HG02943 (cell line): ENCODE results near the gene UGT1A8.
"Not testable (repeated sequence)": the region's sequence is repeated elsewhere in the genome, so short reads cannot be mapped to it uniquely, and the experiment has no call there.

Experiments
- ATAC-seq: cut with Tn5 transposase; IDR thresholded peaks from one replicate; pipeline ENCODE4 v1.9.1; 2021; ENCODE audit warnings: mild to moderate bottlenecking, low read depth, moderate library complexity; ENCODE audit not compliant: unreplicated experiment

The UGT1A8 gene

GRCh38 chr2:233617476-233617875 is at the start of gene UGT1A8:
TSS of gene UGT1A8 (plus strand) at chr2:233617633. CDS start at chr2:233617708, 75 bp downstream.
- ATAC-seq: not testable (repeated sequence)

GRCh38 chr2:233571001-233571400 is 46.4 kb upstream of the UGT1A8 start:
- ATAC-seq: no peak

- ATAC-seq: no peak
Observed at GRCh38 chr2:233571462-233571861, 46.0 kb upstream of the UGT1A8 start.

GRCh38 chr2:233572468-233572867 is 45.0 kb upstream of the UGT1A8 start:
- no peak for ATAC-seq

GRCh38 chr2:233577341-233577740 is 40.1 kb upstream of the UGT1A8 start:
- not testable (repeated sequence) for ATAC-seq

- ATAC-seq: not testable (repeated sequence)
Observed at GRCh38 chr2:233583217-233583965, 34.0 kb upstream of the UGT1A8 start.

- no peak for ATAC-seq
Observed at GRCh38 chr2:233584210-233584609, 33.2 kb upstream of the UGT1A8 start.

- no peak for ATAC-seq
Observed at GRCh38 chr2:233588400-233588799, 29.0 kb upstream of the UGT1A8 start.

- ATAC-seq: not testable (repeated sequence)
Observed at GRCh38 chr2:233592706-233593105, 24.7 kb upstream of the UGT1A8 start.

- no peak for ATAC-seq
Observed at GRCh38 chr2:233593201-233593600, 24.2 kb upstream of the UGT1A8 start.

GRCh38 chr2:233597522-233597921 is 19.9 kb upstream of the UGT1A8 start:
- ATAC-seq: no peak

GRCh38 chr2:233598952-233599351 is 18.5 kb upstream of the UGT1A8 start:
- no peak for ATAC-seq

GRCh38 chr2:233600386-233600785 is 17.0 kb upstream of the UGT1A8 start:
- ATAC-seq: no peak

GRCh38 chr2:233602076-233602475 is 15.4 kb upstream of the UGT1A8 start:
- ATAC-seq: no peak

- no peak for ATAC-seq
Observed at GRCh38 chr2:233603520-233603919, 13.9 kb upstream of the UGT1A8 start.

- ATAC-seq: no peak
Observed at GRCh38 chr2:233604826-233605225, 12.6 kb upstream of the UGT1A8 start.

- ATAC-seq: no peak
Observed at GRCh38 chr2:233605680-233606079, 11.8 kb upstream of the UGT1A8 start.

GRCh38 chr2:233611284-233611683 is 6.1 kb upstream of the UGT1A8 start:
- no peak for ATAC-seq

- ATAC-seq: no peak
Observed at GRCh38 chr2:233620204-233620603, 2.8 kb downstream of the UGT1A8 start.

GRCh38 chr2:233621863-233622262 is 4.4 kb downstream of the UGT1A8 start:
- not testable (repeated sequence) for ATAC-seq

GRCh38 chr2:233627331-233628025 is 10.0 kb downstream of the UGT1A8 start:
- ATAC-seq: no peak

GRCh38 chr2:233636306-233636705 is 18.9 kb downstream of the UGT1A8 start, which contains the start of gene UGT1A10:
TSS of gene UGT1A10 (plus strand) at chr2:233636448. CDS start at chr2:233636523, 75 bp downstream.
- not testable (repeated sequence) for ATAC-seq
